GM20000 (cell line): Measurements from ENCODE around the gene MIA2.
"Not testable (repeated sequence)": the region's sequence is repeated elsewhere in the genome, so short reads cannot be mapped to it uniquely, and the experiment has no call there.

Source experiments
- DNase-seq: peaks from one replicate; pipeline ENCODE4 v3.0.0; 2012; ENCODE audit warnings: low spot score
- TF ChIP-seq, protein P1 (sequence below): IDR thresholded peaks from 2 replicates; pipeline ENCODE4 v1.5.1; 2012; ENCODE audit warnings: mild to moderate bottlenecking, control low read depth; ENCODE audit errors: extremely low read depth, missing control alignments

MIA2 gene

DNA sequence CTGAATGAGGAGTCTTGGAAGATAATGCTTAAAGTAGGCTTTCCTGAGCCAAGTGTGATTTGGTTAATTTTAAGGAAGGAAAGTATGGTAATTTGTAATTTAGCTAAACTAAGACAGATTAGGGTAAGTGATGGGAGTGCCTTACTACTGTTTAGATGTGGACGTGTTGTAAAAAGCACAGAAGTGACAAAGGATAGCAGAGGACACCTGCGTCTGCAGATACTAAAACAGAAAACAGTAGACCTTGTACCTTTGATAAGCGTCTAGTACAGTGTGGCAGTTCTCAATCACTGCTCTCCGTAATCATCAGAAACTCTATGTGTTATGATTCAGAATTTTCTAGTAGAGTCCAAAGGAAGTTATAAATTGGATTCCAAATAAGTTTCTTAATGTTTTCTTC is 58.0 kb downstream of the MIA2 start:
- TF ChIP-seq, protein P1, sequence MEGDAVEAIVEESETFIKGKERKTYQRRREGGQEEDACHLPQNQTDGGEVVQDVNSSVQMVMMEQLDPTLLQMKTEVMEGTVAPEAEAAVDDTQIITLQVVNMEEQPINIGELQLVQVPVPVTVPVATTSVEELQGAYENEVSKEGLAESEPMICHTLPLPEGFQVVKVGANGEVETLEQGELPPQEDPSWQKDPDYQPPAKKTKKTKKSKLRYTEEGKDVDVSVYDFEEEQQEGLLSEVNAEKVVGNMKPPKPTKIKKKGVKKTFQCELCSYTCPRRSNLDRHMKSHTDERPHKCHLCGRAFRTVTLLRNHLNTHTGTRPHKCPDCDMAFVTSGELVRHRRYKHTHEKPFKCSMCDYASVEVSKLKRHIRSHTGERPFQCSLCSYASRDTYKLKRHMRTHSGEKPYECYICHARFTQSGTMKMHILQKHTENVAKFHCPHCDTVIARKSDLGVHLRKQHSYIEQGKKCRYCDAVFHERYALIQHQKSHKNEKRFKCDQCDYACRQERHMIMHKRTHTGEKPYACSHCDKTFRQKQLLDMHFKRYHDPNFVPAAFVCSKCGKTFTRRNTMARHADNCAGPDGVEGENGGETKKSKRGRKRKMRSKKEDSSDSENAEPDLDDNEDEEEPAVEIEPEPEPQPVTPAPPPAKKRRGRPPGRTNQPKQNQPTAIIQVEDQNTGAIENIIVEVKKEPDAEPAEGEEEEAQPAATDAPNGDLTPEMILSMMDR, result no peak
- DNase-seq, result no peak

DNA sequence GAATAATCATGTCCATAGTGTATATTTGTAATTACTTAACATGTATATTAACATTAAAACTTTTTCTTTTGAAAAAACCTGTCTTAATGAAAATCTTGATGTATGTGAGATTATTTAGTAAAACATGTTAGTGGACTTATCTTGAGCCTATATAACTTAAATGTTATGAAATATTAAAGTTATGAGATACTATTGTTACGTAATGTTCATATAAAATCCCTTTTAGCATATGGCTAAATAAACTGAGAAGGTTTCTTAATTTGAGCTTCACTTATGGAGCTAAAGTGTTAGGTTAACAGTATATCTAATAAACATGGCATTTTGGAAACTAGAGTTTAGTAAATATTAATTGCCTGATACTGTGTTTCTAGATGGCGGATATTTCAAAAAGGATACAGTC is 59.9 kb downstream of the MIA2 start:
- TF ChIP-seq, protein P1, result no peak
- no peak for DNase-seq

- not testable (repeated sequence) for DNase-seq
Observed at GRCh38 chr14:39300389-39300788, 66.7 kb downstream of the MIA2 start.

- no peak for DNase-seq
- TF ChIP-seq, protein P1, result no peak
Observed at GRCh38 chr14:39302124-39302810, 68.6 kb downstream of the MIA2 start.

GRCh38 chr14:39303115-39303514 is 69.4 kb downstream of the MIA2 start:
- TF ChIP-seq, protein P1, result no peak
- DNase-seq, result no peak

DNA sequence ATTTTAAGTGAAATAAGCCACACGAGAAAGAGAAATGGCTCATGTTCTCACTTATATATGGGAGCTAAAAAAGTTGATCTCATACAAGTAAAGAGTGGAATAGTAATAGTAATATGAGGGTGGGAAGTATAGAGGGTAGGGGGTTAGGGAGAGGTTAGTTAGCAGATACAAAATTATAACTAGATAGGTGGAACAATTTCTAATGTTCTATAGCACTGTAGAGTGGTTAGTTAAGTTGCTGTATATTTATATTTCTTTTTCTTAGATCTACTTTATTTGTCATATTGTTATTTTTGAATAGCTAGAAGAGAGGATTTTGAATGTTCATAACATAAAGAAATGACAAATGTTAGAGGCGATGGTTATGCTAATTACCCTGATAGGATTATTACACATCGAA is 74.1 kb downstream of the MIA2 start:
- TF ChIP-seq, protein P1, result no peak
- DNase-seq, result no peak

DNA sequence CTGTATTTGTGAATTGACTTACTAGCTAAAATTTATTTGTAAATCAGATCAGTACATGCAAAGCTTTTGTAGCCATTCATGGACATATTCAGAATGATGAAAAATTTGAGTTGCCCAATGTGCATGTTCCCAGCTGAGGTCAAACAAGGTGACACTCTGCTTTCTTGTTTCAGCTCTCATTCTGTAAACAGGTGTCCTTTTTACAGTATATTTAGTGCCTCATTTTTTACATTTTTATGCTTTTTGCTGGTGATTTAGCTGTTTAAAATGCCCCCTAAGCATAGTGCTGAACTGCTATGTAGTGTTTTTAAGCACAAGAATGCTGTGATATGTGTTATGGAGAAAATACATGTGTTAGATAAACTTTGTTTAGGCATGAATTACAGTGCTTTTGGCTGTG is 76.3 kb downstream of the MIA2 start:
- TF ChIP-seq, protein P1, result no peak
- DNase-seq, result no peak

GRCh38 chr14:39315859-39316444 is 82.2 kb downstream of the MIA2 start:
- TF ChIP-seq, protein P1, result no peak
- no peak for DNase-seq
